Right forelimb (tissue), 1 donor: Measurements from ENCODE around the gene LRMDA.
"Not testable (repeated sequence)": the region's sequence is repeated elsewhere in the genome, so short reads cannot be mapped to it uniquely, and the experiment has no call there.

ENCODE experiments used
- DNase-seq: peaks from one replicate; pipeline ENCODE4 v3.0.0-alpha.2; 2018

LRMDA gene

GRCh38 chr10:75592791-75593643, 161.6 kb downstream of the LRMDA start:
- DNase-seq, result no peak

GRCh38 chr10:75593692-75594556, 162.5 kb downstream of the LRMDA start:
- no peak for DNase-seq

- no peak for DNase-seq
These were observed 165.7 kb downstream of the LRMDA start for GRCh38 chr10:75596930-75597620.

- DNase-seq, result no peak
These were observed 166.5 kb downstream of the LRMDA start for GRCh38 chr10:75597773-75598440.

- no peak for DNase-seq
These were observed 167.6 kb downstream of the LRMDA start for GRCh38 chr10:75598998-75599397.

GRCh38 chr10:75599875-75600648, 168.6 kb downstream of the LRMDA start:
- no peak for DNase-seq

- DNase-seq, result no peak
These were observed 169.4 kb downstream of the LRMDA start for GRCh38 chr10:75600833-75601232.

- no peak for DNase-seq
These were observed 170.9 kb downstream of the LRMDA start for GRCh38 chr10:75602341-75602740.

GRCh38 chr10:75605096-75605495, 173.7 kb downstream of the LRMDA start:
- DNase-seq, result no peak

- DNase-seq, result not testable (repeated sequence)
These were observed 174.4 kb downstream of the LRMDA start for GRCh38 chr10:75605795-75606194.

- DNase-seq, result no peak
These were observed 174.9 kb downstream of the LRMDA start for GRCh38 chr10:75606203-75606779.

GRCh38 chr10:75607576-75607975, 176.2 kb downstream of the LRMDA start:
- DNase-seq, result no peak

- no peak for DNase-seq
These were observed 178.8 kb downstream of the LRMDA start for GRCh38 chr10:75610183-75610582.

- DNase-seq, result no peak
These were observed 180.0 kb downstream of the LRMDA start for GRCh38 chr10:75611172-75611992.

GRCh38 chr10:75611993-75612372, 180.6 kb downstream of the LRMDA start:
- no peak for DNase-seq

- DNase-seq, result no peak
These were observed 181.7 kb downstream of the LRMDA start for GRCh38 chr10:75612904-75613684.

GRCh38 chr10:75613685-75614504, 182.5 kb downstream of the LRMDA start:
- no peak for DNase-seq

- no peak for DNase-seq
These were observed 184.7 kb downstream of the LRMDA start for GRCh38 chr10:75616076-75616475.
